IPS-NIHi11 (cell line): ENCODE measurements around the gene UGT1A4.
"Not testable (repeated sequence)": the region's sequence is repeated elsewhere in the genome, so short reads cannot be mapped to it uniquely, and the experiment has no call there.

Source experiments
- DNase-seq: peaks from one replicate; pipeline ENCODE4 v3.0.0; 2012; ENCODE audit warnings: mixed read lengths, low spot score

The UGT1A4 gene

DNA sequence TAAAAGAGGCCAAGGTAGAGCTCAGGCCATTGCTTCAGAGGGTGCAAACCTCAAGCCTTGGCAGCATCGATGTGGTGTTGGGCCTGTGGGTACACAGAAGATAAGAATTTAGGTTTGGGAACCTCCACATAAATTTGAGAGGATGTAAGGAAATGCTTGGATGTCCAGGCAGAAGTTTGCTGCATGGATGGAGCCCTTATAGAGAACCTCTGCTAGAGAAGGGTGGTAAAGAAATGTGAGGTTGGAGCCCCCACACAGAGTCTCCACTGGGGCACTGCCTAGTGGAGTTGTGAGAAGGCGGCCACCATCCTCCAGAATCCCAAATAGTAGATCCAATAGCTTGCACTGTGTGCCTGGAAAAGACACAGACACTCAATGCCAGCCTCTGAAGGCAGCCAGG is 32.2 kb downstream of the UGT1A4 start:
- not testable (repeated sequence) for DNase-seq

DNA sequence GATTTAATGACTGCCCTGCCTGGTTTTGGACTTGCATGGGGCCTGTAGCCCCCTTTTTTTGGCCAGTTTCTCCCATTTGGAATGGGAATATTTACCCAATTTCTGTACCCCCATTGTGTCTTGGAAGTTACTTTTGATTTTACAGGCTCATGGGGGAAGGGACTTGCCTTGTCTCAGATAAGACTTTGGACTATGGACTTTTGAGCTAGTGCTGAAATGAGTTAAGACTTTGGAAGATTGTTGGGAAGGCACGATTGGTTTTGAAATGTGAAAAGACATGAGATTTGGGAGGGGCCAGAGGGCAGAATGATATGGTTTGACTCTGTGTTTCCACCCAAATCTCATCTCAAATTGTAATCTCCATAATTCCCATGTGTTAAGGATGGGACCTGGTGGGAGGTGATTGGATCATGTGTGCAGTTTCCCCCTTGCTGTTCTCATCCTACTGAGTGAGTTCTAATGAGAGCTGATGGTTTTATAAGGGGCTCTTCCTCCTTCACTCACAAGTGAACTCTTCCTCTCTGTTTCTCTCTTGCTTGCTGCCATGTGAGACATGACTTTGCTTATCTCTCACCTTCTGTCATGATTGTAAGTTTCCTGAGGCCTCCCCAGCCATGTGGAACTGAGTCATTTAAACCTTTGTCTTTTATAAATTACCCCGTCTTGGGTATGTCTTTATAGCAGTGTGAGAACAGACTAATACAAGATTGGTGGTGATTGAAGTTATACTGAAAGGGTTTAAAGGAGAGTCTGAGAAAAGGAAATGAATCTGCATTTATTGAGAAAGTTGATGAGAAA is 32.9 kb downstream of the UGT1A4 start:
- DNase-seq, result not testable (repeated sequence)

- DNase-seq, result no peak
Measured at GRCh38 chr2:233754872-233755611, 36.5 kb downstream of the UGT1A4 start.

DNA sequence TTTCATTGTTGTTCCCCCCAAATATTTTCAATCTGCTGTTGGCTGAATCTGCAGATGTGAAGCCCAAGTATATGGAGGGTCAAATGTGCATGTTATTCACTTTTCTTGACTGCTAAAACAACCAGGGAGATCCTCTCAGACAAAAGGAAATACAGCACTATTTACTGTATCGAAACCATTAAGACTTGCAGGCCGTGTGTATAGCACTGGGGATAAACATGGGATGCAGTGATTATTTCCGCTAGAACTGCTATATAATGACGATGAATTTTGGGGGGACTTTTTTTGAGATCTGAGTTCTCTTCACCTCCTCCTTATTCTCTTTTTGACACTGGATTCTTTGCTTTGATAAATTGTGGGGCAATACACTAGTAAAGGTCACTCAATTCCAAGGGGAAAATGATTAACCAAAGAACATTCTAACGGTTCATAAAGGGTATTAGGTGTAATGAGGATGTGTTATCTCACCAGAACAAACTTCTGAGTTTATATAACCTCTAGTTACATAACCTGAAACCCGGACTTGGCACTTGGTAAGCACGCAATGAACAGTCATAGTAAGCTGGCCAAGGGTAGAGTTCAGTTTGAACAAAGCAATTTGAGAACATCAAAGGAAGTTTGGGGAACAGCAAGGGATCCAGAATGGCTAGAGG is 38.0 kb downstream of the UGT1A4 start:
- DNase-seq, result no peak

DNA sequence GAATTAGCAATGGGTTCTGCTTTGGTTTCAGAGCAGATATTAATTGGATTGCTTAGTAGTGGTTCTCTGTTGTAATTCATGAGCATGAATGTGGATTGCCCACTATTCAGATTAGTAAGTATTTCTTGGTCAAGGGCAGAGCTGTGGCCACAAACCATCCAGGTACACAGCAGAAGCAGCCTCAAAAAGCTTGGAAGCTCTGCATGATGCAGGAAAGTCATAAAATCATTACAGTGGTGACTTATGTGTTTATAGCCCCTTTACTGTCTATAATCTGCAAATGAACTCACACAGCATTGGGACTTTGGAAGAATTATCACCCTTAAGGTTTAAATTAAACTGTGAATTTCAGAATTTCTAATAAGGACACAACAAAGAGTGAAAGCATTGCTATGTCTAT is 39.6 kb downstream of the UGT1A4 start:
- DNase-seq, result no peak

- no peak for DNase-seq
Measured at GRCh38 chr2:233758849-233759248, 40.3 kb downstream of the UGT1A4 start.

- DNase-seq, result no peak
Measured at GRCh38 chr2:233760043-233760442, 41.5 kb downstream of the UGT1A4 start, which contains the start of gene UGT1A1. Gene UGT1A1, plus strand, starts transcription at chr2:233760270. Its CDS starts 18 bp downstream, at chr2:233760288.

DNA sequence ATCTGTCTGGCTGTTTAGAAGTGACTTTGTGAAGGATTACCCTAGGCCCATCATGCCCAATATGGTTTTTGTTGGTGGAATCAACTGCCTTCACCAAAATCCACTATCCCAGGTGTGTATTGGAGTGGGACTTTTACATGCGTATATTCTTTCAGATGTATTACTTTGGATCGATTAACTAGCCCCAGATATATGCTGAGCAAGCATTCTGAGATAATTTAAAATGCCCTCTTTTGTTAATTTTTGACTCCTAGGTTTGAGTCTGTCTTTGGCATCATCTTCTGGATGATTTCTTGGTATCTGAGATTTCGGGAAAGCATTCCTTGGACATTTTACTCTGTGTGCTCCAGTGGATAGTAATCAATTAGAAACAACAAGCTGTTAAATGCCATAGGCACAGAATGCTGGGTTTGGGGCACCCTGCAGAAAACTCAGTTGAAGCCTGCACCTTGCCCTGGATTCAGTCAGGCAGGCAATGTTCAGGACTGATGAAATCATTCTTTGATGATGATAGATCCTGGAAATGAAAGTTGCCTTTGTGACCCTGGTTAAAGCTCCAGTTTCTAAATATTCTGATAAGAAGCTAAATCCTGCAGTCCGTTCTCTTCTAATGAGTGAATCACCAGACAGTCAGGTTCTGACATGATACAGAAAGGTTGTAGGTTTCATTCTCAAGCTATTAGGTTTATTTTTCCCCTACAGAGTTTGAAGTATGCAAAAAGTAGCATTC is 42.7 kb downstream of the UGT1A4 start:
- no peak for DNase-seq

DNA sequence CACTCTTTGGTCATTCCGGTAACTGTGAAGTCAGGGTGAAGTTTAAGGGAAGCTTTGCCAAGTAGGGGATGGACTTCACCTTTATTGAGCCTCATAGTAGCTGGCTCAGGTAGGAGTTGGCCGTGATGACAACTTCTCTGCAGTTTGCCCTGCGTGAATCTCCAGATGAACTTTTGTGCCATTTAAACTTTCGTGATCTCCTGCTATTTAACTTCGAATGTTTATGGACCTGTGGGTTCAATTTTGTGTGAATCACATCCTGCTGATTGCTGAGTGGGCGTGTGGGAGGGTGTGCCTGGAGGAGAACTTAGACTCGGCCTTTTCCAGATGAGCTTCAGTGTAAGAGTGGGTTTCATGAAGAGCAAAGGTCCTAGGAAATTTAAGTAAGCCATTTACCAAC is 45.7 kb downstream of the UGT1A4 start:
- no peak for DNase-seq

- no peak for DNase-seq
Measured at GRCh38 chr2:233764761-233765160, 46.2 kb downstream of the UGT1A4 start.

DNA sequence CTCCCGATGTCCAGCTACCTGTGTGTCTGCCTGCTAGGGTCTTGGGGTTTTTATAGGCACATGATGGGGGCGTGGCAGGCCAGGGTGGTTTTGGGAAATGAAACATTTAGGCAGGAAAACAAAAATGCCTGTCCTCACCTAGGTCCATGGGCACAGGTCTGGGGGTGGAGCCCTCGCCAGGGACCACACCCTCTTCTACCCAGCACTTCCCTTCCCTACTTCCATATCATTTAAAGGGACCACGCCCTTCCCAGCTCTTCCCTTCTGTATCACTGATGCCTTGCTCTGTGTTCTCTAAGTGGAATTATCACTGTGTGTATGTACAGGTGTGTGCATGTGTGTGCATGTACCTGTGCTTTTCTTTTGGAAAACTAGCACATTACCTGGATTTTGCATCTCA is 47.9 kb downstream of the UGT1A4 start:
- no peak for DNase-seq

- DNase-seq, result peak; percentile 33
Measured at GRCh38 chr2:233768076-233768475, 49.5 kb downstream of the UGT1A4 start.

DNA sequence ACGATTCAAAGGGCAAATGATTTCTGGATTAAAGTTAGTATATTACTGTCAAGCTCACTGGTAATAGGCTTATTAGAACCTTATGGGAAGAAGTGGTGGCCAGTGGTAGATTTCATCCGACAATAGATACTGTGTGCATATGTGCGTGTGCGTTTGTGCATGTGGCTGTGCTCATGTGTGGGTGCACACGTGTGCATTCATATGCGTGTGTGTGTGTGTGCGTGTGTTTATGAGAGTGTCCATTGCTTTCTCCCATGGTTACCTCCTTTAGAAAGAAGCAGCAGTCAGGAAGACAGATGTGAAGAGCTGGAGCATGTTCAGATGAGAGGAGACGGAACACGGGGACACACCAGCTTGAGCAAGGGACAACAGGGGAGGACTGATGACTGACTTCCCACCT is 50.7 kb downstream of the UGT1A4 start:
- no peak for DNase-seq

GRCh38 chr2:233772153-233772552 is 53.6 kb downstream of the UGT1A4 start:
- DNase-seq, result no peak

DNA sequence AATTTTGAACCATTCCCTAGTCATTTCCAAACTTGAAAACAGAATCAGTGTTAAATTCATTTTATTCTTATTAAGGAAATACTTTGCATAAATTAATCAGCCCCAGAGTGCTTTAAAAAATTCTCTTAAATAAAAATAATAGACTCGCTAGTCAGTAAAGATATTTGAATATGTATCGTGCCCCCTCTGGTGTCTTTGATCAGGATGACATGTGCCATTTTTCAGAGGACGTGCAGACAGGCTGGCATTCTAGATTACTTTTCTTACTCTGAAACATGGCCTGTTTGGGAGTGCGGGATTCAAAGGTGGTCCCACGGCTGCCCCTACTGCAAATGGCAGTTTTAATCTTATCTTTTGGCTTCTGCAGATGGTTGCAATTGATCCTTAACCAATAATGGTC is 54.0 kb downstream of the UGT1A4 start:
- DNase-seq, result no peak

DNA sequence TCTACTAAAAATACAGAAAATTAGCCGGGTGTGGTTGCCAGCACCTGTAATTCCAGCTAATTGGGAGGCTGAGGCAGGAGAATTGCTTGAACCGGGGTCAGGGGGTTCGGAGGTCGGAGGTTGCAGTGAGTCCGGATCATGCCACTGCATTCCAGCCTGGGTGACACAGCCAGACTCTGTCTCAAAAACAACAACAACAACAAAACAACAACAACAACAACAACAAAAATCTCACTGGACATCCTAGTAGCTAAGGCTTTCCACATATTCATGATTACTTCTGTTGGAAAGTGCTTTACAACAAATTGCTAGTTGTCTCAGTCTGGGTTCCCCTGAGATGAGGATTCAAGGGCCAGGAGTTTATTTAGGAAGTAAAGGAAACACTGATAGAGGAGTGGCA is 55.3 kb downstream of the UGT1A4 start:
- DNase-seq, result no peak

GRCh38 chr2:233775414-233775813 is 56.9 kb downstream of the UGT1A4 start:
- DNase-seq, result no peak

GRCh38 chr2:233778030-233778429 is 59.5 kb downstream of the UGT1A4 start, which contains the start of gene MROH2A:
Gene MROH2A, plus strand, starts transcription at chr2:233778330. Its CDS starts 1,029 bp downstream, at chr2:233779359.
- no peak for DNase-seq

DNA sequence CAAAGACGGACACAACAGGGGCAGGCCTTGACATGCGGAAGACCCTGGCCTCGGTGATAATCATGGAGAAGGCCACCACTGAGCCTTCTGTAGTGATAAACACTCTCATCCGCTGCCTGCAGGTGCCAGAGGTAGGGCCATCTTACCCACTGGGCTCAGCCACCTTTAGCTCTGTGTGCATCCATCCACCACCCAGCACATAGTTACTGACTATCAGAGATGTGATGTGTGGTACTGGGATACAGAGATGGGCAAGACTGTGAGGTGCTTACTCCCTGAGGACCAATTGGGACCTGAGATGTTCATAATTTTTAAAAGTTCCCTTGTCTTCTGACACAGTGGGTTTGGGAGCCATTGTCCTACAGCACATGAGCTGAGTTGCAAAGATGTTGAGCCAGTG is 61.2 kb downstream of the UGT1A4 start:
- DNase-seq, result no peak

- no peak for DNase-seq
Measured at GRCh38 chr2:233780771-233781170, 62.2 kb downstream of the UGT1A4 start.

GRCh38 chr2:233789554-233789953 is 71.0 kb downstream of the UGT1A4 start:
- no peak for DNase-seq
